COLO829 (cell line): ENCODE data around the gene RBCK1.
"Not testable (repeated sequence)": the region's sequence is repeated elsewhere in the genome, so short reads cannot be mapped to it uniquely, and the experiment has no call there.

ENCODE experiments used
- DNase-seq: peaks from one replicate; pipeline ENCODE4 v3.0.0; 2012; ENCODE audit warnings: low spot score

Gene RBCK1

DNA sequence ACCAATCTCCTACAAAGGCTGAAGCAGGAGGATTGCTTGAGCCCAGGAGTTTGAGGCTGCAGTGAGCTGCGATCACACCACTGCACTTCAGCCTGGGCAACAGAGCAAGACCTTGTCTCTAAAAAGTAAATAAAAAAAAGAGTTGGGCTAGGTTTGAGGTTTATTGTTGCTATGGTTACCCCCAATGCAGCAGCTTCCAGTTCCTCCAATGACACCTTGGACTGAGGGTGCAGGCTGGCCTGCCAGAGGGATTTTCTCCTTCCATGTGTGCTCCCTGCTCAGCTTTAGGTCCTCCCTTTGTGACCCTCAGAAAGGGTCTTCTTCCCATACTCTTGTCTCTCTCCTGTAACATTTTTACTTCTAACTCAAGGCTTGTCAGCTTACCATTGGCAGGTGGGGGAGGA is 64.8 kb downstream of the RBCK1 start:
- no peak for DNase-seq

GRCh38 chr20:474581-474980 is 66.5 kb downstream of the RBCK1 start:
- DNase-seq: no peak

DNA sequence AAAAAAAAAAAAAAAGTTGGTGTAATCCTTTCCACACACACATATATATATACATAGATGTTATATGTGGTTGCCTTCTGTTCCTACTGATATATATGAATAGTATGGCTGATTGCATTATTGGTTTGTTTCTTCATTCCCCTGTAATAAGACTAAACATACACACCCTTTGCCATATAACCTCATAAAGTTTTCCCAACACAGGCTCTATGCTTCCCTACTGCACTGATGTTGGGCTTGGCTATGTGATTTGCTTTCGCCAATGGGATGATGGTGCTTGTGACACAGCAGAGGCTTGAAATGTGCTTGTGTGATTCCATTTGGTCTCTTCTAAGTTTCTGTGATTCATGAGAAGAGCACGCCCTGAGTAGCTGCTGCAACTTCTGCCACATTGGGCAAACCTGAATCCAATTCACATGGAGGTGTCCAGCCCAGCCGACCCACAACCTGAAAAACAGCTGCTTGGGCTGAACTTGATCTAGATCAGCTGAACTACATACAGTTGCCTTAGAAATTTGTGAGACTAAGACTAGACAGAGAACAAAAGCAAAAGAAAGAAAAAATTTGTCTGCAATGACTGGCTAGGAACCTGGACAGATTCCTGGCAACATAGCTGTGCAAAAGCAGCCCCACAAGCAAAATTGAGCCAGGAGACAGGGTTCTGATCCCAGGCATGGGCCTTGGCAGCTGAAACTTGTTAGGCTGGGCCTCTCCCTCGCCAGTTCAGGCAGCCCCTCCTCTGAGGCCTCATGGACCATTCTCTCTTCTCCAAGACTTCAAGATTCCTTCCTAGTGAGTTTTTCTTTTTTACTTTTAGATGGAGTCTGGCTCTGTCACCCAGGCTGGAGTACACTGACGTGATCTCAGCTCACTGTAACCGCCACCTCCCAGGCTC is 67.6 kb downstream of the RBCK1 start:
- DNase-seq: no peak

- not testable (repeated sequence) for DNase-seq
These were observed 68.6 kb downstream of the RBCK1 start for GRCh38 chr20:476561-477249.

DNA sequence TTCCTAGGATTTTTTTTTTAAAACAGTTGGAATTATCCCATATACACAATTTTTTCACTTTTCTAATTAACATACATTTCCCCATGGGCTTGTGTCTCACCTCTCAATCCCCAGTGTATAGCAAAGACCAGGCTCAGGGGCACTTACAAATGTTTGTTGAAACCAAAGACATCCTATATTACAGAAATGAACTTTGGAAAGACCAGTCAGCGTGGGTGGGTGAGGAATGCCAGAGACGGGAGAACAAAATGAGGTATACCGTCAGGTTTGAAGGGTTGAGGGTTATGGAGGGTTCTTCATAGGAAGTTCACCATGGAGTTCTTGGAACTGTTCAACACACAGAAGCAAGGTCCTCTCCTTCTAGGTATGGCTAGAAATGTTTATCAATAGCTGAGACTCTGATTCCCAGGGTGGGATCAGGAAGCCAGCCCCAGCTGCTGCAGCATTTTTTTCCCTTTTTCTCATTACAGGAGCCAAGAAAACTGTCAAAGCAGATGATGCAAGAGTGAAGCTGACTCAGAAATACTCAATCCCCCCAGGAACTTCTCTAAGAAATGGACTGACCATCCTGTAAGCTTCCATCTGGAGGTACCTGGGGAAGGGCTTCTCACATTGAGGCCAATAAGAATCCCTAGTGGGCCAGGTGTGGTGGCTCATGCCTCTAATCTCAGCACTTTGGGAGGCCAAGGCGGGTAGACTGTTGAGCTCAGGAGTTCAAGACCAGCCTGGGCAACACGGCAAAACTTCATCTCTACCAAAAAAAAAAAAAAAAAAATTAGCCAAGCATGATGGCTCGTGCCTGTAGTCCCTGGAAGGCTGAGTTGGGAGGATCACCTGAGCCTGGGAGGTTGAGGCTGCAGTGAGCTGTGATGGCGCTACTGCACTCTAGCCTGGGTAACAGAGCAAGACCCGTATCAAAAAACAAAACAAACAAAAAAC is 70.2 kb downstream of the RBCK1 start:
- DNase-seq: no peak

GRCh38 chr20:478949-479429 is 70.9 kb downstream of the RBCK1 start:
- DNase-seq: peak; percentile 79

DNA sequence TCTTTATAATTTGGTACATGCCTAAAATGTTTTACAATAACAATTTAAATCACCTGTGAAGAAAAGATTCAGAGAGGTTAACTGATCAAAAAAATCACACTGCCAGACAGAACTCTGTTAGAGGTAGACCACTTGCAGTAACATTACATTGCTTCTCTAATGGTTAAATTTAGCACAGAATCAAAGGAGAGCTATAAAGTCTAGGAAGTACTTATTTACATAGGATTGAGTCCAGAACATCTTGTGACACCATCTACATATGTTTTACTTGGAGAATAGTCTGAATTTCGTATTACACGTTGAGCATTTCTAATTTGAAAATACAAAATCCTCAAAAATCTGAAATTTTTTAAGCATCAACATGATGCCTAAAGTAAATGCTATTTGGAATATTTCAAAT is 71.4 kb downstream of the RBCK1 start:
- DNase-seq: no peak

GRCh38 chr20:480044-480443 is 71.9 kb downstream of the RBCK1 start:
- DNase-seq: no peak

DNA sequence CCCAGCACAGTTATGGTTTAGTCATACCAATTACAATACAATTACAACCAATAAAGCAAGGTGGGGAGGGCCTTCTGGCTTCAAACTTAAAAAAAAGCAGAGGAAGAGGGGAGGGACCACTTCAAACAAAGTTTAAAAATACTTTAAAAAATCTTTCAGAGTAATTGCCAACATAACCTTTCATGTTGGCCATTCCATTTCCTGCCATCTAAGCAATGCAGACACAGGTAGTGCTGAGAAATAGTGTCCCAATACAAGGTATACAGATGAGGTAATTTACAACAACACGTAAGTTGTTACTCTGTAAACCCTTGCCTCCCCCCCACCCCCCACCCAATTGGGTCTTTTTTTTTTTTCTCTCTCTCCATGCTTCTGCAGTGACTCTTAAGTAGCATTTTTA is 73.1 kb downstream of the RBCK1 start:
- DNase-seq: no peak
